Trophoblast cell (in vitro differentiated cells and primary cell): ENCODE results near the gene LDLRAD3.

Source experiments
- DNase-seq, 2 donors: peaks; one replicate each; pipeline ENCODE4 v3.0.0-alpha.2; 2016
- H2AFZ ChIP-seq: 2 replicates; pipeline ENCODE4 v1.6.1; 2013; ENCODE audit warnings: low read length, moderate library complexity, mild to moderate bottlenecking; ENCODE audit not compliant: insufficient read depth, poor library complexity
- H2AK5ac ChIP-seq: 2 replicates; pipeline ENCODE4 v1.6.1; 2013; ENCODE audit warnings: mild to moderate bottlenecking, low read length
- H2BK120ac ChIP-seq: 2 replicates; pipeline ENCODE4 v1.6.1; 2013; ENCODE audit warnings: low read length, mild to moderate bottlenecking, moderate library complexity; ENCODE audit not compliant: insufficient read depth, poor library complexity
- H2BK12ac ChIP-seq: 2 replicates; pipeline ENCODE4 v1.6.1; 2013; ENCODE audit warnings: mild to moderate bottlenecking, low read length, moderate library complexity
- H2BK5ac ChIP-seq: 2 replicates; pipeline ENCODE4 v1.6.1; 2013; ENCODE audit warnings: low read length, low read depth, moderate library complexity, mild to moderate bottlenecking; ENCODE audit not compliant: poor library complexity
- H3K14ac ChIP-seq: 2 replicates; pipeline ENCODE4 v1.6.1; 2013; ENCODE audit warnings: mild to moderate bottlenecking, low read length
- H3K18ac ChIP-seq: 2 replicates; pipeline ENCODE4 v1.6.1; 2013; ENCODE audit warnings: mild to moderate bottlenecking, low read length
- H3K23ac ChIP-seq: 2 replicates; pipeline ENCODE4 v1.6.1; 2013; ENCODE audit warnings: low read length
- H3K27ac ChIP-seq: 2 replicates; pipeline ENCODE4 v1.5.1; 2013; ENCODE audit warnings: low read depth, mild to moderate bottlenecking, inconsistent platforms, low read length, moderate library complexity
- H3K27me3 ChIP-seq: 2 replicates; pipeline ENCODE4 v1.6.1; 2013; ENCODE audit warnings: inconsistent platforms, mild to moderate bottlenecking, low read length, moderate library complexity; ENCODE audit not compliant: insufficient read depth
- H3K36me3 ChIP-seq, 2 experiments: 1 replicate in 1 of 2; 2 replicates in 1 of 2; pipeline ENCODE4 v1.6.1; 2013; ENCODE audit warnings: low read length in 2 of 2, mild to moderate bottlenecking in 2 of 2, moderate library complexity in 1 of 2; ENCODE audit not compliant: insufficient read depth in 2 of 2, control insufficient read depth in 1 of 2
- H3K4ac ChIP-seq: 2 replicates; pipeline ENCODE4 v1.6.1; 2013; ENCODE audit warnings: low read depth, mild to moderate bottlenecking, low read length, moderate library complexity
- H3K4me1 ChIP-seq, 2 experiments: 1 replicate in 1 of 2; 2 replicates in 1 of 2; pipeline ENCODE4 v1.6.1; 2013; ENCODE audit warnings: low read length in 2 of 2, mild to moderate bottlenecking in 2 of 2, moderate library complexity in 1 of 2; ENCODE audit not compliant: insufficient read depth in 2 of 2, control insufficient read depth in 1 of 2
- H3K4me2 ChIP-seq: 2 replicates; pipeline ENCODE4 v1.6.1; 2013; ENCODE audit warnings: inconsistent platforms, mild to moderate bottlenecking, low read length, moderate library complexity
- H3K4me3 ChIP-seq: 2 replicates; pipeline ENCODE4 v1.5.1; 2013; ENCODE audit warnings: mild to moderate bottlenecking, low read depth, low read length, inconsistent platforms
- H3K79me1 ChIP-seq: one replicate; pipeline ENCODE4 v1.6.1; 2013; ENCODE audit warnings: low read length
- H3K79me2 ChIP-seq: 2 replicates; pipeline ENCODE4 v1.6.1; 2013; ENCODE audit warnings: low read length, mild to moderate bottlenecking; ENCODE audit not compliant: control insufficient read depth, insufficient read depth, poor library complexity
- H3K9ac ChIP-seq: 2 replicates; pipeline ENCODE4 v1.6.1; 2013; ENCODE audit warnings: mild to moderate bottlenecking, low read length
- H3K9me3 ChIP-seq: 2 replicates; pipeline ENCODE4 v1.6.1; 2013; ENCODE audit warnings: low read depth, mild to moderate bottlenecking, control low read depth, inconsistent platforms, low read length; ENCODE audit not compliant: insufficient read depth
- H4K12ac ChIP-seq: 2 replicates; pipeline ENCODE4 v1.6.1; 2013; ENCODE audit warnings: low read depth, mild to moderate bottlenecking, low read length, moderate library complexity
- H4K8ac ChIP-seq: 2 replicates; pipeline ENCODE4 v1.6.1; 2013; ENCODE audit warnings: low read depth, mild to moderate bottlenecking, low read length, moderate library complexity
- H4K91ac ChIP-seq: one replicate; pipeline ENCODE4 v1.6.1; 2013; ENCODE audit warnings: low read depth, mild to moderate bottlenecking, low read length, moderate library complexity
- WGBS: extraction: QIAGEN DNeasy Blood & Tissue Kit; methylation state at CpG from one replicate; pipeline ENCODE4 v1.1.7; 2013; ENCODE audit warnings: missing lambda C conversion rate; ENCODE audit not compliant: insufficient read length, insufficient coverage; ENCODE audit errors: extremely low coverage; 5-methylcytosine and 5-hydroxymethylcytosine counted together

LDLRAD3 gene

GRCh38 chr11:36254713-36255112, 310.9 kb downstream of the LDLRAD3 start:
- no peak for DNase-seq
- no CpG with 5 or more reads among the region's 1 CpG for WGBS
- H3K36me3 ChIP-seq: no peaks in the 10 kb centered on the region

GRCh38 chr11:36257351-36257750, 313.5 kb downstream of the LDLRAD3 start:
- Histone ChIP-seq H3K14ac (no peak overlapping the region), H3K4ac (no peak overlapping the region), H3K27me3 (no peaks in the 10 kb centered on the region), H3K4me2 (no peak overlapping the region), H3K4me1 (peaks cover 0 to 8% of the 10 kb centered on the region in 2 experiments), H2BK120ac (no peak overlapping the region), H2BK5ac (no peak overlapping the region), H3K79me2 (no peaks in the 10 kb centered on the region), H2BK12ac (peak overlapping the region; percentile 21), H3K79me1 (no peaks in the 10 kb centered on the region), H3K9ac (no peak overlapping the region), H3K9me3 (peaks cover 4% of the 10 kb centered on the region), H4K12ac (no peak overlapping the region), H3K23ac (no peak overlapping the region), H3K36me3 (no peaks in the 10 kb centered on the region), H3K27ac (no peak overlapping the region), H4K8ac (no peak overlapping the region), H3K18ac (no peak overlapping the region), H2AFZ (no peak overlapping the region), H2AK5ac (no peak overlapping the region), H3K4me3 (no peak overlapping the region), H4K91ac (no peak overlapping the region)
- peak; percentile 35 to 51 for DNase-seq
- no CpG with 5 or more reads among the region's 5 CpGs for WGBS

More at GRCh38 chr11:36254713-36255112, 310.9 kb downstream of the LDLRAD3 start:
- Histone ChIP-seq H3K18ac (no peak overlapping the region), H3K79me2 (no peaks in the 10 kb centered on the region), H4K91ac (no peak overlapping the region), H2BK5ac (no peak overlapping the region), H3K4ac (no peak overlapping the region), H3K4me3 (no peak overlapping the region), H3K4me2 (no peak overlapping the region), H3K9ac (no peak overlapping the region), H3K27me3 (no peaks in the 10 kb centered on the region), H4K8ac (no peak overlapping the region), H4K12ac (no peak overlapping the region), H3K27ac (no peak overlapping the region), H3K4me1 (peaks cover 0 to 9% of the 10 kb centered on the region in 2 experiments), H3K23ac (no peak overlapping the region), H3K14ac (no peak overlapping the region), H2BK12ac (no peak overlapping the region), H2AK5ac (no peak overlapping the region), H2AFZ (no peak overlapping the region), H3K79me1 (no peaks in the 10 kb centered on the region), H2BK120ac (no peak overlapping the region), H3K9me3 (peaks cover 4% of the 10 kb centered on the region)

- peak overlapping the region; percentile 36 for H4K91ac ChIP-seq
- no peak overlapping the region for H3K9ac ChIP-seq
- no peaks in the 10 kb centered on the region for H3K36me3 ChIP-seq
- H2BK5ac ChIP-seq: no peak overlapping the region
- H3K18ac ChIP-seq: no peak overlapping the region
- H4K8ac ChIP-seq: no peak overlapping the region
- no CpG with 5 or more reads among the region's 12 CpGs for WGBS
- no peak overlapping the region for H4K12ac ChIP-seq
- no peak overlapping the region for H3K4me3 ChIP-seq
- H3K14ac ChIP-seq: no peak overlapping the region
- H3K27ac ChIP-seq: no peak overlapping the region
- H3K79me1 ChIP-seq: no peaks in the 10 kb centered on the region
- H3K9me3 ChIP-seq: peaks cover 4% of the 10 kb centered on the region
- peak; percentile 41 to 75 for DNase-seq
- no peak overlapping the region for H2AFZ ChIP-seq
- H3K4me1 ChIP-seq: peaks cover 0 to 8% of the 10 kb centered on the region in 2 experiments
- H2BK12ac ChIP-seq: peak overlapping the region; percentile 62
- H3K4me2 ChIP-seq: no peak overlapping the region
- no peak overlapping the region for H3K23ac ChIP-seq
- H2BK120ac ChIP-seq: no peak overlapping the region
- H3K4ac ChIP-seq: no peak overlapping the region
- H2AK5ac ChIP-seq: no peak overlapping the region
- no peaks in the 10 kb centered on the region for H3K79me2 ChIP-seq
- no peaks in the 10 kb centered on the region for H3K27me3 ChIP-seq
These were observed 315.0 kb downstream of the LDLRAD3 start for GRCh38 chr11:36258730-36259360.

- peaks cover 4% of the 10 kb centered on the region for H3K9me3 ChIP-seq
- no peak overlapping the region for H4K12ac ChIP-seq
- no peak overlapping the region for H3K4me2 ChIP-seq
- no peak overlapping the region for H2BK5ac ChIP-seq
- DNase-seq: no peak
- no peak overlapping the region for H4K8ac ChIP-seq
- H3K18ac ChIP-seq: no peak overlapping the region
- no peak overlapping the region for H3K27ac ChIP-seq
- peaks cover 0 to 10% of the 10 kb centered on the region in 2 experiments for H3K4me1 ChIP-seq
- no peak overlapping the region for H3K23ac ChIP-seq
- no peaks in the 10 kb centered on the region for H3K27me3 ChIP-seq
- peaks cover 2% of the 10 kb centered on the region for H3K79me1 ChIP-seq
- no peak overlapping the region for H3K4ac ChIP-seq
- H2AFZ ChIP-seq: no peak overlapping the region
- H3K14ac ChIP-seq: no peak overlapping the region
- H3K36me3 ChIP-seq: no peaks in the 10 kb centered on the region
- H2BK12ac ChIP-seq: no peak overlapping the region
- no peak overlapping the region for H2AK5ac ChIP-seq
- H2BK120ac ChIP-seq: no peak overlapping the region
- no CpG with 5 or more reads among the region's 4 CpGs for WGBS
- H3K79me2 ChIP-seq: no peaks in the 10 kb centered on the region
- no peak overlapping the region for H3K4me3 ChIP-seq
- H4K91ac ChIP-seq: no peak overlapping the region
- no peak overlapping the region for H3K9ac ChIP-seq
These were observed 317.2 kb downstream of the LDLRAD3 start for GRCh38 chr11:36261094-36261493.
